ENCODE measurements around the gene PAOX. TPM values are rescaled to one million over a fixed set of nuclear protein-coding genes. Genes with fewer than 3 reads are reported as not detected.
A peak's percentile ranks its signal among the peaks of the same experiment; 100 is the strongest.

Gene PAOX
- total and polyA plus RNA-seq, 2 of the 13 experiments (the other 11 are each of a cell fraction or from before 2014, with no cell fraction given): 0.49 to 0.77 TPM

- peak; percentile 27; the same call in 1 of the 2 replicates for TF ChIP-seq ZNF646 (CRISPR knock-in tag; IDR thresholded peaks at IDR 0.05)
- TF ChIP-seq SNRNP70 (IDR thresholded peaks at IDR 0.05; ENCODE audit: low read depth, low read length): no peak
- TF ChIP-seq, protein P1, sequence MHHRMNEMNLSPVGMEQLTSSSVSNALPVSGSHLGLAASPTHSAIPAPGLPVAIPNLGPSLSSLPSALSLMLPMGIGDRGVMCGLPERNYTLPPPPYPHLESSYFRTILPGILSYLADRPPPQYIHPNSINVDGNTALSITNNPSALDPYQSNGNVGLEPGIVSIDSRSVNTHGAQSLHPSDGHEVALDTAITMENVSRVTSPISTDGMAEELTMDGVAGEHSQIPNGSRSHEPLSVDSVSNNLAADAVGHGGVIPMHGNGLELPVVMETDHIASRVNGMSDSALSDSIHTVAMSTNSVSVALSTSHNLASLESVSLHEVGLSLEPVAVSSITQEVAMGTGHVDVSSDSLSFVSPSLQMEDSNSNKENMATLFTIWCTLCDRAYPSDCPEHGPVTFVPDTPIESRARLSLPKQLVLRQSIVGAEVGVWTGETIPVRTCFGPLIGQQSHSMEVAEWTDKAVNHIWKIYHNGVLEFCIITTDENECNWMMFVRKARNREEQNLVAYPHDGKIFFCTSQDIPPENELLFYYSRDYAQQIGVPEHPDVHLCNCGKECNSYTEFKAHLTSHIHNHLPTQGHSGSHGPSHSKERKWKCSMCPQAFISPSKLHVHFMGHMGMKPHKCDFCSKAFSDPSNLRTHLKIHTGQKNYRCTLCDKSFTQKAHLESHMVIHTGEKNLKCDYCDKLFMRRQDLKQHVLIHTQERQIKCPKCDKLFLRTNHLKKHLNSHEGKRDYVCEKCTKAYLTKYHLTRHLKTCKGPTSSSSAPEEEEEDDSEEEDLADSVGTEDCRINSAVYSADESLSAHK (CRISPR knock-in tag; IDR thresholded peaks at IDR 0.05; ENCODE audit: borderline replicate concordance): no peak
- TF ChIP-seq HDAC6 (IDR thresholded peaks at IDR 0.05; ENCODE audit: low read depth, low read length): no peak
- TF ChIP-seq MATR3 (CRISPR knock-in tag; IDR thresholded peaks at IDR 0.05): no peak
- TF ChIP-seq MYPOP (CRISPR knock-in tag; IDR thresholded peaks at IDR 0.05): no peak
- no peak for TF ChIP-seq PAF1 (CRISPR knock-in tag; IDR thresholded peaks at IDR 0.05)
- no peak for TF ChIP-seq ZBTB39 (CRISPR knock-in tag; IDR thresholded peaks at IDR 0.05)
- no peak for TF ChIP-seq ZNF235 (CRISPR knock-in tag; IDR thresholded peaks at IDR 0.05; ENCODE audit: borderline replicate concordance)
Measured at GRCh38 chr10:133347710-133348517, 31.1 kb upstream of the PAOX start (continued).

Data from HepG2 (cell line).